ENCODE data around the gene CEACAM1. TPM values are rescaled to one million over a fixed set of nuclear protein-coding genes. Genes with fewer than 3 reads are reported as not detected.
"Not testable (repeated sequence)": the region's sequence is repeated elsewhere in the genome, so short reads cannot be mapped to it uniquely, and the experiment has no call there.

CEACAM1 gene
- total RNA-seq, 4 donors from 2014 or later = 0.51 to 24.7 (median 6.5) TPM

DNA sequence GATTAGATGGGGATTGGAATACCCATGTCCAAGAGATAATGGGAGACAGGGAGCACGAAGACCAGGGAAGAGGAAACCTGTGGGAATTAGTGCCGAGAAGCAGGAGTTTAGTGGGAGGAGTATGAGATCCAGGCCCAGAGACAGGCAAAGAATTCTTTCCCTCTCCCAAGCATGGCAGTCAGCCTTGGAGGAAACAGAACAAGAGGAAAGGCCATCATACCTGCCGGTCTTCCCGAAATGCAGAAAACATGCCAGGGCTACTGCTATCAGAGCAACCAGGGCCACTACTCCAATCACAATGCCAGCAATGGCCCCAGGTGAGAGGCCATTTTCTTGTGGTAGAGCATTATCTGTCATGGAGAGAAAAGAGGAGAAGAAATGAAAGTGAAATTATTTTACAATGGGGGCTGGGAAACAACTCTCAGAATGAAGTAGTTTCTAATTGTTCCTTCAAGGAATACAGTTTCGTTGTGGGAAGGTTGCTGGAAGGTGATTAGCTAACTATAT, 16.1 kb downstream of the CEACAM1 start:
- H3K9me3 ChIP-seq = peaks cover 0 to 3% of the 10 kb centered on the region in 2 donors
- intact Hi-C loops (cut with DNase I; ENCODE audit: low total_unique reads) = no loop called here
- H3K27ac ChIP-seq = no peak overlapping the region
- H3K4me1 ChIP-seq = no peaks in the 10 kb centered on the region
- H3K36me3 ChIP-seq = no peaks in the 10 kb centered on the region
- no peaks in the 10 kb centered on the region for H3K27me3 ChIP-seq
- no peak overlapping the region for H3K4me3 ChIP-seq
- no peak for TF ChIP-seq POLR2A (IDR thresholded peaks at IDR 0.05)
- TF ChIP-seq, protein P1, sequence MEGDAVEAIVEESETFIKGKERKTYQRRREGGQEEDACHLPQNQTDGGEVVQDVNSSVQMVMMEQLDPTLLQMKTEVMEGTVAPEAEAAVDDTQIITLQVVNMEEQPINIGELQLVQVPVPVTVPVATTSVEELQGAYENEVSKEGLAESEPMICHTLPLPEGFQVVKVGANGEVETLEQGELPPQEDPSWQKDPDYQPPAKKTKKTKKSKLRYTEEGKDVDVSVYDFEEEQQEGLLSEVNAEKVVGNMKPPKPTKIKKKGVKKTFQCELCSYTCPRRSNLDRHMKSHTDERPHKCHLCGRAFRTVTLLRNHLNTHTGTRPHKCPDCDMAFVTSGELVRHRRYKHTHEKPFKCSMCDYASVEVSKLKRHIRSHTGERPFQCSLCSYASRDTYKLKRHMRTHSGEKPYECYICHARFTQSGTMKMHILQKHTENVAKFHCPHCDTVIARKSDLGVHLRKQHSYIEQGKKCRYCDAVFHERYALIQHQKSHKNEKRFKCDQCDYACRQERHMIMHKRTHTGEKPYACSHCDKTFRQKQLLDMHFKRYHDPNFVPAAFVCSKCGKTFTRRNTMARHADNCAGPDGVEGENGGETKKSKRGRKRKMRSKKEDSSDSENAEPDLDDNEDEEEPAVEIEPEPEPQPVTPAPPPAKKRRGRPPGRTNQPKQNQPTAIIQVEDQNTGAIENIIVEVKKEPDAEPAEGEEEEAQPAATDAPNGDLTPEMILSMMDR (IDR thresholded peaks at IDR 0.05) = no peak
- DNase-seq = no peak

DNA sequence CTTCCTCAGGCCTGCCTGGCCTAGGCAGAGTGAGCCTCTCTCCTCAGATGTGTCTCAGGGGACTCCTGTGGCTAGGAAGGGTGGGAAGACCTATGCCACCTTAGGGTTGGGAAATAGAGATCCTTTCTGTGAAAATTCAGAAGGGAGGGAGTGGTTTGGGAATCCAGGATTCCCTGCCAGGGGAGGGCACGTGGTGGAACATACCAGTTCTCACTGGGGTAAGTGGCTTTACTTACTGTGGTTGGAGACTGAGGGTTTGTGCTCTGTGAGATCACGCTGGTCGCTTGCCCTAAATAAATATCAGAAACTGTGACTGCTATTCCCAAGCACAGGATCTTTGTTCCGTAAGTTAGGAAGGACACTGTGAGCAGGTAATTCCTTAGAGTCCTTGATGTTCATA, 16.9 kb downstream of the CEACAM1 start:
- TF ChIP-seq POLR2A (IDR thresholded peaks at IDR 0.05) = no peak
- TF ChIP-seq, protein P1 (IDR thresholded peaks at IDR 0.05) = no peak
- DNase-seq = no peak
- Histone ChIP-seq H3K27ac (no peak overlapping the region), H3K9me3 (peaks cover 0 to 3% of the 10 kb centered on the region in 2 donors), H3K4me1 (no peaks in the 10 kb centered on the region), H3K36me3 (no peaks in the 10 kb centered on the region), H3K4me3 (no peak overlapping the region), H3K27me3 (no peaks in the 10 kb centered on the region)
- intact Hi-C loops (cut with DNase I; ENCODE audit: low total_unique reads) = no loop called here

DNA sequence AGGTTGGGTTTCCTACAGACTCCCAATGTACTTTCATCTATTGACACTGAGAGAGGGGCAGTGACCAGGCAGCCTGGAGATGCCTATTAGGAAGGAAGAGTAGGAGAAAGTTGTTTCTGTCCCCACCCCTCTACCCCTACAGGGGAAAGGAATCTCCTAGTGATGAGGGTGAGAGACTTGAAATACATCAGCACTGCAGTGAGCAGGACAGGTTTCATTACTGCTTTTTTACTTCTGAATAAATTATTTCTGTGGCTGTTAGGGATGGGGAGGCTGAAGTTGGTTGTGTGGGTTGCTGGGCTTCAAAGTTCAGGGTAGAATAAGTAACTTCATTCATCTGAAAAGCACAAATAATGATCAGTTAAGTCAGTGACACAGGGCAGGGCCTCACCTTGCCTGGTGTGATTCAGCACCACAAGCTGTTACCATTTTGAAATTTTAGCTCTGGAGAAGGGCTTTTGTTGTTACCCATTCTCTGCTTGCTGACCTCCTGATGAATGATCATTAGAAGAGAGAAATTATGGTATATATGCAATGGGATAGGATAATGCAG, 19.3 kb downstream of the CEACAM1 start:
- Histone ChIP-seq H3K4me1 (no peaks in the 10 kb centered on the region), H3K27me3 (no peaks in the 10 kb centered on the region), H3K27ac (no peak overlapping the region), H3K4me3 (no peak overlapping the region), H3K36me3 (no peaks in the 10 kb centered on the region), H3K9me3 (no peaks in the 10 kb centered on the region)
- no peak for DNase-seq
- TF ChIP-seq, protein P1 (IDR thresholded peaks at IDR 0.05) = no peak
- TF ChIP-seq POLR2A (IDR thresholded peaks at IDR 0.05) = no peak
- intact Hi-C loops (cut with DNase I; ENCODE audit: low total_unique reads) = no loop called here

DNA sequence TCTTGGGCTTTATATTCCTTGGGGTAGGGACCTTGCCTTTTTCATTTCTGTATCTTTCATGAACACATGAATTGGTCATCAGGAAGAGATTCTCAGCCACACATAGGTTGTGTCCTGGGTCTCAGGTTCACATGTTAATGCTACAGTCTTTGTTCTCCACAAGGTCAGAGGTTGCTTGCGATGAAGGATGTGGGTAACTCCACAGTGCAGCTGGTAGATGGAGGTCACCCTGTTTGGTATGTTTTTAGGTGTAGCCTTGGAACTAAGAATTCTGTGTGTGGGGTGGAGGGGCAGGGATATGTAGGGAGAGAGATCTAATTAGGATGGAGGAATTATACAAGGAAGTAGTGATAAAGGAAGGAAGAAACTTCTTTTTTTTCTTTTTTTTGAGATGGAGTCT, 23.2 kb downstream of the CEACAM1 start:
- Histone ChIP-seq H3K9me3 (no peaks in the 10 kb centered on the region), H3K27me3 (no peaks in the 10 kb centered on the region), H3K4me1 (no peaks in the 10 kb centered on the region), H3K27ac (no peak overlapping the region), H3K36me3 (no peaks in the 10 kb centered on the region), H3K4me3 (no peak overlapping the region)
- intact Hi-C loops (cut with DNase I; ENCODE audit: low total_unique reads) = no loop called here
- no peak for DNase-seq
- TF ChIP-seq POLR2A (IDR thresholded peaks at IDR 0.05) = no peak
- TF ChIP-seq, protein P1 (IDR thresholded peaks at IDR 0.05) = no peak

DNA sequence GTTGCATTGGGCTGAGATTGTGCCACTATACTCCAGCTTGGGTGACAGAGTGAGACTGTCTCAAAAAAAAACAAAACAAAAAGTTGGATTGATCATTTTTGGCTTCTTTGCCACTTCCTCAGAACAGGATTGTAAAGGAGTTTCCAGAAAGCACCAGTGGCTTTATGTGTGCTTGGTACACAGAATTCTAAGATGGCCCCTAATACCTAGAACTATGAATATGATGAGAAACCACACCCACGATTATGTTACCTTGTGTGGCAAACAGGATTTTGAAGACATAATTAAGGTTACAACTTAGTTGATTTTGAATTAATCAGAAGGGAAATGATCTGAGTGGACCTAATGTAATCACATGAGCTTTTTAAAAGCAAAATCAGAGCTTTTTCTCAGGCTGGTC, 26.5 kb downstream of the CEACAM1 start:
- TF ChIP-seq POLR2A (IDR thresholded peaks at IDR 0.05) = no peak
- intact Hi-C loops (cut with DNase I; ENCODE audit: low total_unique reads) = no loop called here
- no peaks in the 10 kb centered on the region for H3K9me3 ChIP-seq
- H3K4me1 ChIP-seq = no peaks in the 10 kb centered on the region
- H3K27ac ChIP-seq = no peak overlapping the region
- no peak for DNase-seq
- H3K4me3 ChIP-seq = no peak overlapping the region
- H3K36me3 ChIP-seq = no peaks in the 10 kb centered on the region
- H3K27me3 ChIP-seq = no peaks in the 10 kb centered on the region

DNA sequence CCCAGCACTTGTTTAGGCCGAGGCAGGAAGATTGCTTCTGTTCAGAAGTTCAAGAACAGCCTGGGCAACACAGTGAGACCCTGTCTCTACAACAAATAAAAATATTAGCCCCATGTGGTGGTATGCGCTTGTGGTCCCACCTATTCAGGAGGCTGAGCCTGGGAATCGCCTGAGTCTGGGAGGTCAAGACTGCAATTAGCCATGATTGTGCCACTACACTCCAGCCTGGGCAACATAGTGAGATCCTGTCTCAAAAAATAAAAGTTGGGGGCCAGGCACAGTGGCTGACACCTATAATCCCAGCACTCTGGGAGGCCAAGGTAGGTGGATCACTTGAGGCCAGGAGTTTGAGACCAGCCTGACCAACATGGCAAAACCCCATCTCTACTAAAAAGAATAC, 27.0 kb downstream of the CEACAM1 start:
- H3K36me3 ChIP-seq; H3K4me3 ChIP-seq; H3K27ac ChIP-seq; H3K27me3 ChIP-seq; intact Hi-C loops (cut with DNase I; ENCODE audit: low total_unique reads); H3K9me3 ChIP-seq; DNase-seq; H3K4me1 ChIP-seq: not testable (repeated sequence)
